GM19452 (cell line): ENCODE measurements around the gene PRSS27.
A peak's percentile ranks its signal among the peaks of the same experiment; 100 is the strongest.

Experiments used
- ATAC-seq: cut with Tn5 transposase; IDR thresholded peaks from one replicate; pipeline ENCODE4 v1.9.1; 2021; ENCODE audit not compliant: unreplicated experiment

The PRSS27 gene

DNA sequence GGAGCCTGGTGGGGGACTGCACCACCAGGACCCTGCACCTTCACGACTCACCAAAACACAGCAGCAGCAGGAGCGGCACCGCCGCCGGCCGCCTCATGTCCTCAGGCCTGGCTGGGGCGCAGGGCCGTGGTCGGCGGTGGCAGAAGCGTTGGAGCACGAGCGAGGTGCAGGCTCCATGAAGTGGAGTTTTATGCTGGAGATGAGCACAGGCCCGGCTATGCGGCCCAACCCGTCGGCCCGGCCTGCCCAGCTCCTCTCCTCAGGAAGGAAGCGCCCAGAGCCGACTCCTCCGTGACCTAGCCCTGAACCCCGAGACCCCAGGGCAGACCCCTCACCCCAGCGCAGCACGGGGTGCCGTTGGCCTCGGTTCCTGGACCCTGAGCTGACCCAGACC is at the start of gene PRSS27:
Gene PRSS27, minus strand, starts transcription at position 161 of the 394 bp plus-strand sequence. Its CDS starts 64 bp downstream, at position 97.
- ATAC-seq, result no peak

DNA sequence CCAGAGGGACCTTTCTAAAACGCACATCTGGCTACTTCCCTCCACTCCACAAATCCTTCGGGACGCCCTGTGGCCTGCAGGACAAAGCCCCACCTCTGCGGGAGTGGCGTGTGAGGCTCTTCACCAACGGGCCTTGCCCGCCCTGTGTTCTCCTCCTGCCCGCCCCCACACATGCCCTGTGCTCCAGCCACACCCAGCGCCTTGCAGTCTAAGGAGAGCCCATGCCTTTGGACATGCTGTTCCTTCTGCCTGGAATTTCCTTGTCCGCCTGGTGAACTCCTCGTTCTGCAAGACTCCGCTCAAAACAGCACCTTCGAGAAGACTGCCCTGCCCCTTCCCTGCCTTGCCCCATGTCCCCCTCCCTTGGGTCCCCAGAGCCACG is 49.6 kb upstream of the PRSS27 start:
- ATAC-seq, result no peak

DNA sequence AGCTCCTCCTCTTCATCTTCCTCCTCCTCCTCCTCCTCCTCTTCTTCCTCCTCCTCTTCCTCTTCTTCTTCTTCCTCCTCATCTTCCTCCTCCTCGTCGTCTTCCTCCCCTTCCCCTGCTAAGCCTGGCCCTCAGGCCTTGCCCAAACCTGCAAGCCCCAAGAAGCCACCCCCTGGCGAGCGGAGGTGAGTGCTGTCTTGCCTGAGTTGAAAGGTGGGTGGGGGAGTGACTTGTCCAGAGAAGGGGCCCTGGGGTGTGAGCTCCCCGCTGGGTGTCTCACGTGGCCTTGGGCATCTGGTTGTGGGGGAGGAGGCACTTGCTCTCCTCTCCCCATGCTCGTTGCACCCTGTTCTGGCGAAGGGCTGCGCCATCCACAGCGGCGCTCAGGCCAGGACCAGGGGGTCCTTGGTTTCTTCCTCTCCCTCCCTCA is 49.1 kb upstream of the PRSS27 start:
- no peak for ATAC-seq

DNA sequence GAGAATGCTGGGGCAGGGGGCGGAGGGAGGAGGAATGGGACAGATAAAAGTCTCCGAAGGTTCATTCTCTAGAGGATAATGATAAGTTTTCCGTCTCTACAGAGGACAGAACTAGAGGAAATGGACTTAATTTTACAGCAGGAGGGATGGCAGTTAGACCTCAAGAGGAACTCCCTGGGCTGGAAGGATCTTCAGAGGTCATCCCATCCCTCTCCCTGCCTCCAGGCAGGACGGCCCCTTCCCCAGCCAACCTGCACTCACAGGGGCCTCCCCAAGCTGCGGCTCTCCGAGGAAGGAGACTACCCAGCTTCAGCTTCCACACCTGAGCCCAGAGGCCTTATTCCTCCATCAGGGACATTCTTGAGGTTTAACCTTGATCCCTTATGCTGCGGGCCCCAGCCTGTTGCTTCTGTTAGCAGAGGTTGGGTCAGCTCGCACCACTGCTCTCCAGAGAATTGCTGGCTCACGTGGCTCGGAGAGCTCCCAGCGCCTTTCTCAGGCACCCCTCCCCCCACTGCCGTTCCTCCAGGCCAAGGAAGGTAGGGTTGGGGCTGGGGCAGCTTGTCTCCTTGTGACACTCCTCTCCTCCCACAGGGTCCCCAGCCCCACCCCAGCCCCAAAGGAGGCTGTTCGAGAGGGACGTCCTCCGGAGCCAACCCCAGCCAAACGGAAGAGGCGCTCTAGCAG is 48.5 kb upstream of the PRSS27 start:
- no peak for ATAC-seq

DNA sequence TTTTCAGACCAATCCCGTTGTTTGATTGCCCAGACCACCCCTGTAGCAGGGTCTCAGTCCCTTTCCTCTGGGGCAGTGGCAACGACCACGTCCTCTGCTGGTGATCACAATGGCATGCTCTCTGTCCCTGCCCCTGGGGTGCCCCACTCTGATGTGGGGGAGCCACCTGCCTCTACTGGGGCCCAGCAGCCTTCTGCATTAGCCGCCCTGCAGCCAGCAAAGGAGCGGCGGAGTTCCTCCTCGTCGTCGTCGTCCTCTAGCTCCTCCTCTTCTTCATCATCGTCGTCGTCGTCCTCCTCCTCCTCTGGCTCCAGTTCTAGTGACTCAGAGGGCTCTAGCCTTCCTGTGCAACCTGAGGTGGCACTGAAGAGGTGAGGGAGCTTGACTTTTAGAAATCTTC is 47.9 kb upstream of the PRSS27 start:
- no peak for ATAC-seq

DNA sequence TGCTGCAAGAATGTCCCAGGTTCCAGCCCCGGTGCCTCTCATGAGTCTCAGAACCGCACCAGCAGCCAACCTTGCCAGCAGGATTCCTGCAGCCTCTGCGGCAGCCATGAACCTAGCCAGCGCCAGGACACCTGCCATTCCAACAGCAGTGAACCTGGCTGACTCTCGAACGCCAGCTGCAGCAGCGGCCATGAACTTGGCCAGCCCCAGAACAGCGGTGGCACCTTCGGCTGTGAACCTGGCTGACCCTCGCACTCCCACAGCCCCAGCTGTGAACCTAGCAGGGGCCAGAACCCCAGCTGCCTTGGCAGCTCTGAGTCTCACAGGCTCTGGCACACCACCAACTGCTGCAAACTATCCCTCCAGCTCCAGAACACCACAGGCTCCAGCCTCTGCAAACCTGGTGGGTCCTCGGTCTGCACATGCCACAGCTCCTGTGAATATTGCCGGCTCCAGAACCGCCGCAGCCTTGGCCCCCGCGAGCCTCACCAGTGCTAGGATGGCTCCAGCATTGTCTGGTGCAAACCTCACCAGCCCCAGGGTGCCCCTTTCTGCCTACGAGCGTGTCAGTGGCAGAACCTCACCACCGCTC is 47.2 kb upstream of the PRSS27 start:
- ATAC-seq, result no peak

DNA sequence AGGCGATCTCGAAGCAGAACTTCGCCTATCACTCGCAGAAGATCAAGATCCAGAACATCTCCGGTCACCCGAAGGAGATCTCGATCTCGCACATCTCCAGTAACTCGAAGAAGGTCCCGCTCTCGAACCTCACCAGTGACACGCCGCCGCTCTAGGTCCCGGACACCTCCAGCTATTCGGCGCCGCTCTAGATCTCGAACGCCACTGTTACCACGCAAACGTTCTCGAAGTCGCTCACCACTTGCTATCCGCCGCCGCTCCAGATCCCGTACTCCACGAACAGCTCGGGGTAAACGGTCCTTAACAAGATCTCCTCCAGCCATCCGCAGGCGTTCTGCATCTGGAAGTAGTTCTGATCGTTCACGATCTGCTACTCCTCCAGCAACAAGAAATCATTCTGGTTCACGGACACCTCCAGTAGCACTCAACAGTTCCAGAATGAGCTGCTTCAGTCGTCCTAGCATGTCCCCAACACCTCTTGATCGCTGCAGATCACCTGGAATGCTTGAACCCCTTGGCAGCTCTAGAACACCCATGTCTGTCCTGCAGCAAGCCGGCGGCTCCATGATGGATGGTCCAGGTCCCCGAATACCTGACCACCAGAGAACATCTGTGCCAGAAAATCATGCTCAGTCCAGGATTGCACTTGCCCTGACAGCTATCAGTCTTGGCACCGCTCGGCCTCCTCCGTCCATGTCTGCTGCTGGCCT is 46.6 kb upstream of the PRSS27 start:
- no peak for ATAC-seq

DNA sequence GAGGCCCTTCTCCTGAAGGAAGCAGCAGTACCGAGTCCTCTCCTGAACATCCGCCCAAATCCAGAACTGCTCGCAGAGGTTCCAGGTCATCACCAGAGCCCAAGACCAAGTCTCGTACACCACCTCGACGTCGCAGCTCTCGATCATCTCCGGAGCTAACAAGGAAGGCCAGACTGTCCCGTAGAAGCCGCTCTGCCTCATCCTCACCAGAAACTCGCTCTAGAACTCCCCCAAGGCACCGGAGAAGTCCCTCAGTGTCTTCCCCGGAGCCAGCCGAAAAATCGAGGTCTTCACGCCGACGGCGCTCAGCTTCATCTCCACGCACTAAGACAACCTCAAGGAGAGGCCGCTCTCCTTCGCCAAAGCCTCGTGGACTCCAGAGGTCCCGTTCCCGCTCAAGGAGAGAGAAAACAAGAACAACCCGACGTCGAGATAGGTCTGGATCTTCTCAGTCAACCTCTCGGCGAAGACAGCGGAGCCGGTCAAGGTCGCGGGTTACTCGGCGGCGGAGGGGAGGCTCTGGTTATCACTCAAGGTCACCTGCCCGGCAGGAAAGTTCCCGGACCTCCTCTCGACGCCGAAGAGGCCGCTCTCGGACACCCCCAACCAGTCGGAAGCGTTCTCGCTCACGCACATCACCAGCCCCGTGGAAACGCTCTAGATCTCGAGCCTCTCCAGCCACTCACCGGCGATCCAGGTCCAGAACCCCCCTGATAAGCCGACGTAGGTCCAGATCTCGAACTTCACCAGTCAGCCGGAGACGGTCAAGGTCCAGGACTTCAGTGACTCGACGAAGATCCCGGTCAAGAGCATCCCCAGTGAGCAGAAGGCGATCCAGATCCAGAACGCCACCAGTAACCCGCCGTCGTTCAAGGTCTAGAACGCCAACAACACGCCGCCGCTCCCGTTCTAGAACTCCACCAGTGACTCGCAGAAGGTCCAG is 45.7 kb upstream of the PRSS27 start:
- ATAC-seq, result no peak

DNA sequence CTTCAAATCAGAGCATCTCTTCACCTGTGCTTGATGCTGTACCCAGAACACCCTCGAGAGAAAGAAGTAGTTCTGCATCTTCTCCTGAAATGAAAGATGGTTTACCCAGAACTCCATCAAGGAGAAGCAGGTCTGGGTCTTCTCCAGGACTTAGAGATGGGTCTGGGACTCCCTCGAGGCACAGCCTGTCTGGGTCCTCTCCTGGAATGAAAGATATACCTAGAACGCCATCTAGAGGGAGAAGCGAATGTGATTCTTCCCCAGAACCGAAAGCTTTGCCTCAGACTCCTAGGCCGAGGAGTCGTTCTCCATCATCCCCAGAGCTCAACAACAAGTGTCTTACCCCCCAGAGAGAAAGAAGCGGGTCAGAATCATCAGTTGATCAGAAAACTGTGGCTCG is 44.7 kb upstream of the PRSS27 start:
- ATAC-seq, result no peak

DNA sequence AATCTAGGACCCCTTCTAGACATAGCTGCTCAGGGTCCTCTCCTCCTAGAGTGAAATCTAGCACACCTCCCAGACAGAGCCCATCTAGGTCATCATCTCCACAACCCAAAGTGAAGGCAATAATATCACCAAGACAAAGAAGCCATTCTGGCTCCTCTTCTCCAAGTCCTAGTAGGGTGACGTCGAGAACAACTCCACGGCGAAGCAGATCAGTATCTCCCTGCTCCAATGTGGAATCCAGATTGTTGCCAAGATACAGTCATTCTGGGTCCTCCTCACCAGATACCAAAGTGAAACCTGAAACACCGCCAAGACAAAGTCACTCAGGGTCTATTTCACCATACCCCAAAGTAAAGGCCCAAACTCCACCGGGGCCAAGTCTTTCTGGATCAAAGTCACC is 43.1 kb upstream of the PRSS27 start:
- ATAC-seq, result no peak

DNA sequence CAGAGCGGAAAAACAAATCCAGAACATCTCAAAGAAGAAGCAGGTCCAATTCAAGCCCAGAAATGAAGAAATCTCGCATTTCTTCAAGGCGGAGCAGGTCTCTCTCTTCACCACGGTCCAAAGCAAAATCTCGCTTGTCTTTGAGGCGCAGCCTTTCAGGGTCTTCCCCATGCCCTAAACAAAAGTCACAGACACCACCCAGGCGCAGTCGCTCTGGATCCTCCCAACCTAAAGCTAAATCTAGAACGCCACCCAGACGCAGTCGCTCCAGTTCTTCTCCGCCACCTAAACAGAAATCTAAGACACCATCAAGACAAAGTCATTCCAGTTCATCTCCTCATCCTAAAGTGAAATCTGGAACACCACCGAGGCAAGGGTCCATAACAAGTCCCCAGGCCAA is 42.7 kb upstream of the PRSS27 start:
- ATAC-seq, result no peak

DNA sequence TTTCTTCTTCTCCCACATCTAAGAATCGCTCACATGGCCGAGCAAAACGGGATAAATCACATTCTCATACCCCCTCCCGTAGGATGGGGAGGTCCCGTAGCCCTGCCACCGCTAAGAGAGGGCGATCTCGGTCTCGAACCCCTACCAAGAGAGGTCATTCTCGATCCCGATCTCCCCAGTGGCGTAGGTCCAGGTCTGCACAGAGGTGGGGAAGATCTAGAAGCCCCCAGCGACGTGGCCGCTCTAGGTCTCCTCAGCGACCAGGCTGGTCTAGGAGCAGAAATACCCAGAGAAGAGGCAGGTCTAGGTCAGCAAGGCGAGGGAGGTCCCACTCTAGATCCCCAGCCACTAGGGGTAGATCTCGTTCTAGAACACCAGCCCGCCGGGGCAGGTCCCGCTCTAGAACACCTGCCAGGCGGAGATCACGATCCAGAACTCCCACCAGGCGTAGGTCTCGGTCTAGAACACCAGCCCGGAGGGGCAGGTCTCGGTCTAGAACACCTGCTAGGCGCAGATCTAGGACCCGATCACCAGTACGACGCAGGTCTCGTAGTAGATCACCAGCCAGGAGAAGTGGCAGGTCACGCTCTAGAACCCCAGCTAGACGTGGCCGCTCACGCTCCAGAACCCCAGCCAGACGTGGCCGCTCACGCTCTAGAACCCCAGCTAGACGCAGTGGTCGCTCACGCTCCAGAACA is 42.0 kb upstream of the PRSS27 start:
- ATAC-seq, result no peak

DNA sequence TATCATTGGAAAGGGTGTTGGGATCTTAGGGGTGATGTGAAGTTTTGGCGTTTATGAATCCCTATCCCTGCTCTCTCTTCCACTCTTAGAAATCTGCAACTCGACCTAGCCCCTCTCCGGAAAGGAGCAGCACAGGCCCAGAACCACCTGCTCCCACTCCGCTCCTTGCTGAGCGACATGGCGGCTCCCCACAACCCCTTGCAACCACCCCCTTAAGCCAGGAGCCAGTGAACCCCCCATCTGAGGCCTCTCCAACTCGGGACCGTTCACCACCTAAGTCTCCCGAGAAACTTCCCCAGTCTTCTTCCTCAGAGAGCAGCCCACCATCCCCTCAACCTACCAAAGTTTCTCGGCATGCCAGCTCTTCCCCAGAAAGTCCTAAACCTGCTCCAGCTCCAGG is 41.4 kb upstream of the PRSS27 start:
- no peak for ATAC-seq

DNA sequence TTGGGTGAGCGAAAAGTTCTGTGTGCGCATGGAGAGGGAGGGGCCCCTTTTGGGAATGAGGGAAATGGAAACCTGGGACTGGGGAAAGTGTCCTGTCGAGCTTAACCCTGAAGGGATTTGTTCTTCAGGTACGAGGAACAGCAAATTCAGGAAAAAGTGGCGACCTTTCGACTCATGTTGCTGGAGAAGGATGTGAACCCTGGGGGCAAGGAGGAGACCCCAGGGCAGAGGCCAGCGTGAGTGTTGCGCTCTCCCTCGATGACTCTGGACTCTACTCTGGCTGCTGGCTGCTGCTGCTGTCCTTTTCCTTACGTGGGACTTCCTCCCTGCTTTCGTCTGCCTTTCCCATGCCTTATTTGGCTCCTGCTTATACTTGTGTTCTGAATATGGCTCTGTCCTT is 37.3 kb upstream of the PRSS27 start:
- ATAC-seq, result no peak

DNA sequence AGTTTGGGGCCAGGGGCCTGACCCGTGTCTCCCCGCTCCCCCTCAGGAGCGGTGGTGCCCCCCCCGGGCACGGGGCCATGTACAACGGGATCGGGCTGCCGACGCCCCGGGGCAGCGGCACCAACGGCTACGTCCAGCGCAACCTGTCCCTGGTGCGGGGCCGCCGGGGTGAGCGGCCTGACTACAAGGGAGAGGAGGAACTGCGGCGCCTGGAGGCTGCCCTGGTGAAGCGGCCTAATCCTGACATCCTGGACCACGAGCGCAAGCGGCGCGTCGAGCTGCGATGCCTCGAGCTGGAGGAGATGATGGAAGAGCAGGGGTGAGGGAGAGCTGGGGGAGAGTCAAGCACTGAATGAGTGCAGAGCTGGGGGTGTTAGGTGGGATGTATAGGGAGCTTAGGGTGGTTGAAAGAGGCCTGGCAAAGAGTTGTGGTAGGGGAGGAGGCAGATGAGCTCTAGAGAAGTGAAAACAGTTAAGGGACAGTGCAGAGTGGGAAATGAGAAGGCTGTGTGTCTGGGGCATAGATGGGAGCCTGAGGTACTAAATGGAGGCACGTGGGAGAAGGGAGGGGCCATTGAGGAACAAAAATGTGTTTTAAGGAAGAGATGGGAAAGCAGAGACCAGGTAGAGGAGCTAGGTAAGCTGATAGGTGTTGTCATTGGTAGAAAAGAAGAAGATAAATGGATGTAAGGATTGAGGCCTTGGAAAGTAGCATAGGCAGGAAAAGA is 36.4 kb upstream of the PRSS27 start:
- ATAC-seq, result no peak

DNA sequence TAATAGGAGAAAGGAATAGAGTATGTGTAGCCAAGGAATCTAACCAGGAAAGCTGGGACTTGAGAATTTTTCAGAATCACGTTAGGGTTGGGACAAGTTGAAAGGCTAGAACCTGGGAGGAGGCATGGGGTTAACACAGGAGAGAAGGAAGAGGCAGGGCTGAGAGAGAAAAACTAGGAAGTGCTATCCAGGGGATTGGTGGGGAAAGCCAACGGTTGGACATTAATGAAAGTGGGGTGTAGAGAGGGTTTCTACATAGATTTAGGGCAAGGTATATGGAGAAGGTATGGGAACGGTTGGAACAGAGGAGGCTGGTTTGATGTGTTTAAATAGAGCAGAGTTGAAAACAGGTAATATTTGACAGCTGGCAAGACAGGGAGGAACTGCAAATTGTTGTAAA is 35.1 kb upstream of the PRSS27 start:
- no peak for ATAC-seq

DNA sequence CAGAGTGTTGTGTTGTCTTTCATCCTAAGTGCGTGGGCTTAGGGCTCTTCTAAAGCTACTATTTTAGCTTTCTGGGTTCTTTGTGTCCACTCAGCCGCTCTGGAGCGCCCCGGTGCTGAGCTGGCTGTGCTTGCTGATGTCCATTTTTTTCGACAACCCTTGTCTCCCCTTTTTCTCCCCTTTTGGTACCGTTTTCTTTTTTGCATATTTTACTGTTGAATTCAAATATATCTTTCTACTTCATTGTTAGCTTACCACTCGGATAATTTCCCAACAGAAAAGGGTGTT is 33.7 kb upstream of the PRSS27 start:
- ATAC-seq, result no peak

DNA sequence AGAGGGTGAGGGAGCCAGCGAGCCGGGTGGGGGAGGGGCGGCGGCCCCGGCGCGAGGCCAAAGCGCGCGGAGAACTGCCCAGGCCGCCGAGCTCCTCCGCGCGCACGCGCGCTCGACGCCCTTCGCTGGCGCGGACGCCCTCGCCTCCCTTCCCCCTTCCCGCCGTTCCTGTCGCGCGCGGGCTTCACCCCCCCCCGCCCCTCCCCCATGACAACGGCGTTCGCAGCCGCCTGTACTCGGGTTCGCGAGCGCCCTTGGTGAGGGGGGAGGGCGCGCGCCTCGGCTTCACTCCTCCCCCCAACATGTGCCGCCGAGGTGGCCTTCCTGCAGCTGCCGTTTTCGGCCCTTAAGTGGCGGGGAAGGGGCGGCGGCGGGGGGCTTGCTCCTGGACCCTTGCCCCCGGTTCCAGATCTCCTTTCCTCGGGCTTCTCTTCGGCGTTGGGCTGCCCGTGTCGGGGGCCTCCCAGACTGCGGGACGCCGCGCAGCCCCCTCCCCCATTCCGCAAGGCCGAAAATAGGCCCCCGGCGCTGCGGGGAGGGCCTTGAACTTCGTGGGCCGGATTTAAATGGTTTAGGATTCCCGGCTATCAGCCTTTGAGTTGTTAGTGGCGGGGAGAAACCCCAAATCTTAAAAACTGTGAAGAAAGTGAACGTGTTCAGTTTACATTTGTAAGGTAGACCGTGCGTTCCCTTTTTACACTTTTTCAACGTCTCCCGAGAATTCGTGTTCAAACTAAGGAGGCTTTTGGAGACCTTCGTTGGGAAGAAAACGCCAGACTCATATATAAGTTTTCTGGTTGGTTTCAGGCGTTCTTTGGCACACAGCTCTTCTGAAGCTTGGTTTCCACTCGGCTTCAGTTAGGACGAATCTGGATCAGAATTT is 33.1 kb upstream of the PRSS27 start:
- peak; percentile 32 for ATAC-seq
